ENCODE measurements around the gene NTSR1.

NTSR1 gene

GRCh38 chr20:62772103-62772611 is 63.5 kb downstream of the NTSR1 start:
- no peak for DNase-seq (ENCODE audit: low read depth)

GRCh38 chr20:62772619-62772989 is 64.0 kb downstream of the NTSR1 start:
- DNase-seq (ENCODE audit: low read depth), result no peak

GRCh38 chr20:62772990-62773844 is 64.6 kb downstream of the NTSR1 start:
- no peak for DNase-seq (ENCODE audit: low read depth)

- no peak for DNase-seq (ENCODE audit: low read depth)
Measured at GRCh38 chr20:62773845-62774714, 65.4 kb downstream of the NTSR1 start.

- no peak for DNase-seq (ENCODE audit: low read depth)
Measured at GRCh38 chr20:62774762-62775161, 66.1 kb downstream of the NTSR1 start.

- no peak for DNase-seq (ENCODE audit: low read depth)
Measured at GRCh38 chr20:62775206-62775605, 66.6 kb downstream of the NTSR1 start.

GRCh38 chr20:62776035-62776691 is 67.5 kb downstream of the NTSR1 start:
- no peak for DNase-seq (ENCODE audit: low read depth)

- DNase-seq (ENCODE audit: low read depth), result peak; percentile 23
Measured at GRCh38 chr20:62776692-62777527, 68.3 kb downstream of the NTSR1 start.

GRCh38 chr20:62777528-62777830 is 68.8 kb downstream of the NTSR1 start:
- DNase-seq (ENCODE audit: low read depth), result no peak

- DNase-seq (ENCODE audit: low read depth), result no peak
Measured at GRCh38 chr20:62778058-62778457, 69.4 kb downstream of the NTSR1 start.

- no peak for DNase-seq (ENCODE audit: low read depth)
Measured at GRCh38 chr20:62778601-62779416, 70.2 kb downstream of the NTSR1 start.

- no peak for DNase-seq (ENCODE audit: low read depth)
Measured at GRCh38 chr20:62779417-62779685, 70.7 kb downstream of the NTSR1 start.

GRCh38 chr20:62780204-62780603 is 71.6 kb downstream of the NTSR1 start:
- no peak for DNase-seq (ENCODE audit: low read depth)

- DNase-seq (ENCODE audit: low read depth), result no peak
Measured at GRCh38 chr20:62780696-62781095, 72.1 kb downstream of the NTSR1 start.

- DNase-seq (ENCODE audit: low read depth), result no peak
Measured at GRCh38 chr20:62782149-62782892, 73.7 kb downstream of the NTSR1 start.

GRCh38 chr20:62782893-62783278 is 74.2 kb downstream of the NTSR1 start:
- no peak for DNase-seq (ENCODE audit: low read depth)

- no peak for DNase-seq (ENCODE audit: low read depth)
Measured at GRCh38 chr20:62784497-62784896, 75.9 kb downstream of the NTSR1 start.

GRCh38 chr20:62785393-62785792 is 76.8 kb downstream of the NTSR1 start:
- DNase-seq (ENCODE audit: low read depth), result no peak

GRCh38 chr20:62786157-62786556 is 77.5 kb downstream of the NTSR1 start:
- DNase-seq (ENCODE audit: low read depth), result no peak

- no peak for DNase-seq (ENCODE audit: low read depth)
Measured at GRCh38 chr20:62787321-62787720, 78.7 kb downstream of the NTSR1 start.

Data from activated gamma-delta T cell treated with anti-CD3 and anti-CD28 coated beads, Interleukin-2, amount 50 U/mL, for 16 hours (primary cell).